ENCODE results near the gene DNLZ. TPM values are rescaled to one million over a fixed set of nuclear protein-coding genes. Genes with fewer than 3 reads are reported as not detected.

Gene DNLZ
- total RNA-seq, 1 donor from 2014 or later = 4.1 TPM

DNA sequence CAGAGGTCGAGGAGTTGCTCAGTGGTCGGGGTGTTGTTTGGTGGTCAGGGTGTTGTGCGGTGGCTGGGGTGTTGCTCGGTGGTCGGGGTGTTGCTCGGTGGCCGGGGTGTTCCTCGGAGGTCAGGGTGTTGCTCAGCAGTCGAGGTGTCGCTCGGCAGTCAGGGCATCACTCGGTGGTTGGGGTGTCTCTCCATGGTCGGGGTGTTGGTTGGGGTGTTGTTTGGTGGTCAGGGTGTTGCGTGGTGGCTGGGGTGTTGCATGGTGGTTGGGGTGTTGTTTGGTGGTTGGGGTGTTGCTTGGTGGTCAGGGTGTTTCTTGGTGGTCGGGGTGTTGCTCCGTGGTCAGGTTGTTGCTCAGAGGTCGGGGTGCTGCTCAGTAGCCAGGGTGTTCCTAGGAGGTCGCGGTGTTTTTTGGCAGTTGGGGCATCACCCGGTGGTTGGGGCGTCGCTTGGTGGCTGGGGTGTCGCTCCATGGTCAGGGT lies 47.2 kb downstream of the DNLZ start:
- no peak for DNase-seq

DNA sequence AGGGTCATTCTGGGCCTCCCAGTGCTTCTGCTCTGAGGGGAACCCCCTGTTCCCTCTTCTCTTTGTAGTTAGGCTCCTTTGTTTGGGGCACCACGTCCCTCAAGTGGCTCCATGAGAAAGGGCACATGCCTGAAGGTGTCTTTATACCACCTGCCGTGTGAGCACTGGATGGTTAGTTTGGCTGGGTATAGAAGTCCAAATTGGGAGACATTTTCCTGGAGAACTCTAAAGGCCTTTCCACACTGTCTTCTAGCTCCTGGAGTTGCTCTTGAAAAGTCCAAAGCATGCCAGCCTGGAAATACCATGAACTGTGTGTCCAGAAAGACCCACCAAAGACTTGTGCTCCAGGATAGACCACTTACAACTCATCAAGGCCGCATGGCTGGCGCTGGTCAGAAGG lies 48.6 kb downstream of the DNLZ start:
- DNase-seq = no peak

DNA sequence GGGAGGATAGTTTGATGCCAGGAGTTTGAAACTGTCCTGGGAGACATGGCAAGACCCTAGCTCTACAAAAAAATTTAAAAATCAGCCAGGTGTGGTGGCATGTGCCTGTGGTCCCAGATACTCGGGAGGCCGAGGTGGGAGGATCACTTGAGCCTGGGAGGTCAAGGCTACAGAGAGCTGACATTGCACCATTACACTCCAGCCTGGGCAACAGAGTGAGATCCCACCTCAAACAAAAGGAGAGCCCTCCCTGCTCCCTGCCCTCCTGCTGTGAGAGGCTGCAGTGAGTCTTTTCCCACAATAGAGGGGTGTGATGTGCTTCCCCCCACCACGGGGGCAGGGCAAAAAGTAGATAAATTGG lies 49.5 kb downstream of the DNLZ start:
- no peak for DNase-seq

DNA sequence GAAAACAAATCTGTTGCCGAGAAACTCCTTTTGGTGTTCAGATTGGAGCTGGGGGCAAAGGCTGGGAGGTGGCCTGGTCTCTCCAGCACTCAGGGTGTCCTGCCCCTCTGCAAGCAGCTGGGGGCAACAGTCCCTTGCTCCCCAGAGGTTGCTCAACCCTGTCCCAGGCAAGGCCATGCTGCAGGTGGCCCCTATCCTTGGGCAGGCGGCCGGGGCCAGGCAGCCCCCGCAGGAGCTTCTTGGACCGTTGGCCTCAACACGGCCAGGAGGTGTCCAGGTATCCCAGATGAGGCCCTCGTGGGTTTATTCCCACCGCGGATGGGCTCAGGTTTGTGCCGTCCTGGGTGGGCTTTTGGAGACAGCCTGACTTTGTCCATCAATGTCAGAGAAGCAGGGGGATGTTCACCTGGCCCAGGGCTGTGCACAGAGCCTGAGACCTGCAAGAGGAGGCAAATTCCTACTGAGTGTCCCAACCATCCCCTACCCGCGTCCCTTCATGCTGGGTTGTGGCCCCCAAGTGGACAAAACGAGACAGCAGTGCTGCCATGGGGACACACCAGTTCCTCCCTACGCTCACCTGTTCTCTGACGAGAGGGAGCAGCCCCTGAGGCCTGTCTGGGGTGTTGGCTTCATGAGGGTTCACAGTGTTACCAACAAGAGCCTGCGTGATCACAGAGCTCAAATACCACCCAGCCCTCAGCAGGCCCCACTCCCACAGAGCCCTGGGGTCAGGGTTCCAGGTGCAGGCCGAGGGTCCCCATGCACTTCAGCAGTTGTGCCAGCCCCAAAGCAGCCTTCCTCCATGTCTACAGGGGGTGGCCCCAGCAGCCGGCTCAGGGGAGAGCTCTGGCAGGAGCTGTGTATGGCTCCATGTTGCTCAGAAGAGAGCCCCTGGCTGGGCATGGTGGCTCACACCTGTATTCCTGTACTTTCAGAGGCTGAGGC lies 50.2 kb downstream of the DNLZ start:
- no peak for DNase-seq

DNA sequence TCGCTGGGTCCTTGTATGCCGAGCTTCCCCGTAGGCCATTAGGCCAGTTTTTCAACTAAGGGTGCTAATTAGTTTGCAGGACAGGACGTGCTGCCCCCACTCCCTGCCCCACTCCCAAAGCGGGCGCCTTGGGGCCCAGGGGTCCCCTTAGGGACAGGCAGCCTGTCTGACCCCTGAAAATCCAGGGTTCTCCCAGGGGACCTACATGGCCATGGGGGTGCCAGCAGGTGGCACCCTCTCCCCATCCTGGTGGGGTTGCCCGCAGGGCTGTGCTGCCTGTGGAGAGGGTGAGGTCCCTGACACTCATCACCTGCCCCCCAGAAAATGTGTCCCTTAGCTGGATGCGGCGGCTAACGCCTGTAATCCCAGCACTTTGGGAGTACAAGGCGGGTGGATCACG lies 51.1 kb downstream of the DNLZ start:
- no peak for DNase-seq

DNA sequence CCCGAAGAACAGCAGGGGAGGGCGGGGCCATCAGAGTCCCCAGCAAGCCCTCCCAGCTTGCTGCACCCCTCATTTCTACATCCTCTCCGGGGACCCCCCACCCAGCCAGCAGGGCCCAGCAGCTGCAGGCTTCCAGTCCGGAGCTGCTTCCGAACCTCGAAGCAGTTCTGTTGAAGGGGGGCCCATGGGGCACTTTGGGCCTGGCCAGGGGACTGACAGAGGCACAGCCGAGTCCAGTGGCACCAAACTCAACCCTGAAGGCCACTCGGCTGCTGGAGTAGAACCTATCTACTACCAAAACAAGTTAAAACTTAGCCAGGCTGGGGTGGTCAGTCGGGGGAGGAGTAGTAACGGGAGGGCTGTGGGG lies 51.6 kb downstream of the DNLZ start:
- no peak for DNase-seq

DNA sequence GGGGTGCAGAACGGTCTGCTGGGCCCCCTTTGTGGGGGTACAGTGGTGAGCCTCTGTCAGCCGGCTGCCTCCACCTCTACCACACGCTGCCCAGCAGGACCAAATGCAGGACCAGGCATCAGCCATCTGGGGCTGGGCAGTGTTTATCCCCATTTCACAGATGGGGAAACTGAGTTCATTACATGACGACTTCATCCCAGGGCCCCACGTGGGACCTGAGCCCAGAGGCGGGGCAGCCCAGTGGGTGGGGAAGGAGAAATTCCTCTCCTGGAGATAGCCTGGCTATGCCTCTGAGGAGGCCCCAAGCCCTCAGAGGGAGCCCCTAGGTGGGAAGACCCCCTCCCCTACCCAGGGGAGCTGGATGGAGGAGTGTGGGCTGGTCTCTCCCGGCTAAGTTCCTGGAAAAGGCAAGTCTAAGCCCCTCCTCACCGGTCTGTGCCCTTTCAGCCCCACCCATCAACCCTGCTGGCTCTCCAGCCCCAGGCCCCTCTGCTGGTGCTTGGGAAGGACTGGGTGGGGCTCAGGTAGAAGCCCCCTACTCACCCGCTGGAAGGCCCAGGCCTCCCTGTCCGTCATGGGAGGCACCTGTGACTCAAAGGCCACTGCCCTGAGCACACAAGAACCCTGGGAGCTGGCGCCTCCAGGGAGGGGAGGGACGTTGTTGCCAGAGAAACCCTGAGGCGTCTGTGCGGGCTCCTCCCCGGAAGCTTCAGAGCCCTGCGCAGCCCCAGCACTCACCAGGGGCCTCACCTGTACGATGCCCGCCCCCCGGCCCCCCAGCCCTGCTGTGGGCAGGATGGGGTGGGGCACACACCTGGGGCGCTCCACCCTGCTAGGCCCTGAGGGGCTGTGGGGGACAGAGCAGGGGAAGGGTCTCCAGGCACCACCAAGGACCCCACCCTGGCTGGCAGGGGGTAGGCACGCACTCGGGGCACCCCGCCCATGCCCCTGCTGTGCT lies 52.2 kb downstream of the DNLZ start:
- no peak for DNase-seq

DNA sequence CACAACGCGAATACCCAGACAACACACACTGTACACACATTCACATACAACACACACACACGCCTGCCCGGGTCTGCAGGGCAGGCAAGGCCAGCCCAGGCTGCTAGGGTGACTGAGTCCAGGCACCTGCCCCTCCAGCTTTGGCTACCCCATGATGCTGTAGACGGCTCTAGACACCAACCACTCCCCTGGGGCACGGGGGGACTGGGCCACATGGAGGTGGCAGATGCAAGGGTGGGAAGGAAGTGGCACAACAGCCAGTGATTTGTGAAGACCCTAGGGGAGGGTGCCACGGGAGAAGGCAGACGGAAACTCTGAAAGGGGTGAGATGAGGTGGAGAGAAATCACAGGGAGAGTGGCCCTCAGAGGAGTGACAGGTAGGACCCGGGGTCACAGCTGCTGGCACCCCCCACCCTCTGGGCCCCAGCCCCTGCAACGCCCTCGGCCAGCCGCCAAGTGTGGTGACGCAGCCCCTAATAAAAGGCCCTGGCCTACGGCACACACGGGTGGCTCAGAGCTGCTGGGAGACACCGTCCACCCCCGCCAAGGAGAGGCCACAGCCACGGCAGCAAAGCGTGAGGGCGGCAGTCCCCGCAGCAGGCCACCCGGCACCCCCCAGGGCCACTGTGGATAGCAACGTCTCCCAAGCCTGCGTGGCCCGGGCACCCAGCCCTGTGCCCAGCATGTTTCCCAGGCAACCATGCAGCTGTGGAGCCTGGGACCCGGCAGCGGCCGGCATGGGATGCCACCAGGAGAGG lies 53.1 kb downstream of the DNLZ start:
- no peak for DNase-seq

DNA sequence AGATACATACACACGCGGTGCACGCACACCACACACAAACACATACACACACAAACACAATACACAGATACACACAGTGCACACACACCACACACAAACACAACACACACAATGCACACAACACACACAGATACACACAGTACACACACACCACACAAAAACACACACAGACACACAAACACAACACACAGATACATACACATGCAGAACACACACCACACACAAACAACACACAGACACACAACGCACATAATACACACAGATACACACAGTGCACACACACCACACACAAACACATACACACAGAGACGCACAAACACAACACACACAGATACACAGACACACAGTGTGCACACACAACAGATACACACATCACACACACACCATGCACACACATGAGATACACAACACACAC lies 53.7 kb downstream of the DNLZ start:
- DNase-seq = no peak

Other genes starting within 250 kb of the DNLZ start
- 26.4 TPM for gene TMEM250, start 244.9 kb downstream of the DNLZ start, total RNA-seq
- not detected for gene LHX3, start 158.6 kb downstream of the DNLZ start, total RNA-seq
- gene QSOX2, start 117.9 kb downstream of the DNLZ start, total RNA-seq = 8.1 TPM
- gene CCDC187, start 59.6 kb downstream of the DNLZ start, total RNA-seq = under 0.01 TPM
- gene GPSM1, start 36.2 kb downstream of the DNLZ start, total RNA-seq = 73.6 TPM
- gene CARD9, start 9.9 kb upstream of the DNLZ start, total RNA-seq = 0.47 TPM
- gene SNAPC4, start 36.4 kb upstream of the DNLZ start, total RNA-seq = 7.2 TPM
- 20.1 TPM for gene ENTR1, start 46.9 kb upstream of the DNLZ start, total RNA-seq
- 23.6 TPM for gene PMPCA, start 46.9 kb upstream of the DNLZ start, total RNA-seq
- gene INPP5E, start 76.1 kb upstream of the DNLZ start, total RNA-seq = 11.5 TPM
- 10.6 TPM for gene SEC16A, start 119.3 kb upstream of the DNLZ start, total RNA-seq
- 22.9 TPM for gene NOTCH1, start 182.3 kb upstream of the DNLZ start, total RNA-seq